GM12878 (cell line): Measurements from ENCODE around the gene COTL1. TPM values are rescaled to one million over a fixed set of nuclear protein-coding genes. Genes with fewer than 3 reads are reported as not detected.

Source experiments
- ATAC-seq: fragments of 200-7000 bp; cut with Tn5 transposase; 3 replicates; pipeline ENCODE4 v1.9.1; 2020; ENCODE audit warnings: mild to moderate bottlenecking, moderate library complexity
- BruUV-seq: library from RNA; stranded (reverse); fragments of 400-500 nt; replicated peaks from 2 replicates; lab custom pipeline; 2021; lab: Mats Ljungman, UMichigan
- CTCF ChIA-PET: fragments of 300-600 bp; sonication (Branson Sonifier 250); formaldehyde crosslinking; extraction: SDS; loops from one replicate; lab custom pipeline; 2021; ENCODE audit warnings: inconsistent platforms; lab: Yijun Ruan, JAX
- POLR2A ChIA-PET: fragments of 350-600 bp; formaldehyde crosslinking; extraction: SDS; loops from one replicate; lab custom pipeline; 2021; ENCODE audit warnings: inconsistent platforms; lab: Charles Lee
- RAD21 ChIA-PET: fragments of 300-600 bp; sonication (Branson Sonifier 250); formaldehyde crosslinking; loops from one replicate; lab custom pipeline; 2023; ENCODE audit warnings: antibody characterized with exemption; ENCODE audit not compliant: unreplicated experiment; lab: Charles Lee
- SMC1A ChIA-PET: fragments of 300-600 bp; sonication (Branson Sonifier 250); formaldehyde crosslinking; loops from one replicate; lab custom pipeline; 2023; ENCODE audit not compliant: unreplicated experiment, uncharacterized antibody; lab: Charles Lee
- DNase-seq: peaks from one replicate; pipeline ENCODE4 v3.0.0-alpha.2; 2011; ENCODE audit warnings: low read depth, low spot score
- FAIRE-seq: peaks from 3 replicates; lab custom pipeline; 2011; peaks lifted over from hg19 to GRCh38; lab: Jason Lieb, UNC
- H2AFZ ChIP-seq: 2 replicates; pipeline ENCODE4 v1.6.0; 2011; ENCODE audit warnings: low read depth, low read length, control low read depth; ENCODE audit not compliant: control insufficient read depth
- H3K27ac ChIP-seq: 2 replicates; pipeline ENCODE4 v1.5.1; 2011; ENCODE audit warnings: control low read depth; ENCODE audit not compliant: control insufficient read depth, insufficient read depth
- H3K27me3 ChIP-seq, 2 experiments: replicated peaks in 1 of 2; 2 replicates each; pipeline versions ENCODE4 v1.6.0 to v1.6.1; 2011; ENCODE audit warnings: low read length in 1 of 2; ENCODE audit not compliant: control insufficient read depth in 2 of 2, insufficient read depth in 2 of 2
- H3K36me3 ChIP-seq, 2 experiments: 2 replicates each; pipeline ENCODE4 v1.5.1; 2011; ENCODE audit warnings: low read length in 1 of 2; ENCODE audit not compliant: control insufficient read depth in 2 of 2, insufficient read depth in 2 of 2
- H3K4me1 ChIP-seq: 2 replicates; pipeline ENCODE4 v1.6.1; 2011; ENCODE audit warnings: mild to moderate bottlenecking, low read length, moderate library complexity, mixed read lengths; ENCODE audit not compliant: control insufficient read depth, insufficient read depth
- H3K4me2 ChIP-seq: 2 replicates; pipeline ENCODE4 v1.6.0; 2011; ENCODE audit warnings: control low read depth; ENCODE audit not compliant: control insufficient read depth, insufficient read depth
- H3K4me3 ChIP-seq: fragments of 200-600 bp; sonication (generic); 2 replicates; pipeline ENCODE4 v1.5.1; 2016
- H3K79me2 ChIP-seq: 2 replicates; pipeline ENCODE4 v1.6.0; 2011; ENCODE audit warnings: low read length; ENCODE audit not compliant: control insufficient read depth, insufficient read depth
- H3K9ac ChIP-seq: 2 replicates; pipeline ENCODE4 v1.8.0; 2011; ENCODE audit warnings: low read length, control low read depth, mixed read lengths; ENCODE audit not compliant: control insufficient read depth, insufficient read depth
- H3K9me3 ChIP-seq: replicated peaks from 3 replicates; pipeline ENCODE4 v1.5.1; 2011; ENCODE audit warnings: mild to moderate bottlenecking, low read length; ENCODE audit not compliant: control insufficient read depth, insufficient read depth
- H4K20me1 ChIP-seq: 2 replicates; pipeline ENCODE4 v1.6.0; 2011; ENCODE audit not compliant: control insufficient read depth, insufficient read depth
- IRF4 ChIP-seq: IDR thresholded peaks from 2 replicates; pipeline ENCODE4 v1.6.1; 2011; ENCODE audit warnings: low read depth, low read length
- STAT1 ChIP-seq: fragments of 450-650 bp; conservative IDR thresholded peaks from 2 replicates; pipeline ENCODE4 v1.6.1; 2014; ENCODE audit warnings: antibody characterized with exemption, mild to moderate bottlenecking
- YBX1 ChIP-seq: fragments of 450-650 bp; IDR thresholded peaks from 2 replicates; pipeline ENCODE4 v1.6.1; 2016; ENCODE audit warnings: antibody characterized with exemption
- ZBTB40 ChIP-seq: fragments of 450-650 bp; IDR thresholded peaks from 2 replicates; pipeline ENCODE4 v1.6.1; 2016; ENCODE audit warnings: mild to moderate bottlenecking, moderate library complexity, borderline replicate concordance
- ZNF687 ChIP-seq: fragments of 450-650 bp; IDR thresholded peaks from 2 replicates; pipeline ENCODE4 v1.6.1; 2017; ENCODE audit warnings: mild to moderate bottlenecking, moderate library complexity
- WGBS: methylation state at CpG from one replicate; pipeline ENCODE4 v1.1.6; 2016; ENCODE audit warnings: low lambda C conversion rate; ENCODE audit not compliant: insufficient replicate concordance, insufficient coverage; ENCODE audit errors: missing lambda C conversion rate; 5-methylcytosine and 5-hydroxymethylcytosine counted together
- in situ Hi-C: fragments of 300-500 bp; cut with MboI; formaldehyde crosslinking; loops from 9 replicates; pipeline ENCODE4 v1.14.3; 2018; ENCODE audit warnings: mixed read lengths
- intact Hi-C: fragments of 100-400 bp; cut with micrococcal nuclease; formaldehyde crosslinking; loops from one replicate; pipeline ENCODE4 v1.14.2; 2022; ENCODE audit not compliant: unreplicated experiment
- polyA plus RNA-seq, 11 experiments: library from polyadenylated mRNA; depleted of rRNA in 4 of 11; unstranded in 6 of 11; stranded (reverse) in 5 of 11; fragments of >200 nt; fragmentation: Nextera tagmentation in 4 of 11; fragmentation: Illumina TruSeq in 1 of 11; extraction: Ambion mirVana in 4 of 11; extraction: Trizol in 1 of 11; gene quantifications; 1 replicate in 1 of 11; 2 replicates in 10 of 11; pipeline versions ENCODE4 v1.2.1 to v1.2.3, GENCODE V29; 2011 to 2016; ENCODE audit warnings: inconsistent platforms in 2 of 11, missing spikeins in 2 of 11, low read depth in 1 of 11
- total RNA-seq, 4 experiments: library from RNA; depleted of rRNA in 3 of 4; stranded (reverse); fragments of >200 nt in 3 of 4; fragmentation: Illumina TruSeq in 1 of 4; extraction: Trizol in 1 of 4; gene quantifications; 2 replicates each; pipeline versions ENCODE4 v1.2.1 to v1.2.3, GENCODE V29; 2013 to 2021

COTL1 gene
- total and polyA plus RNA-seq, 10 of the 15 experiments (the other 5 are each of a cell fraction or from before 2014, with no cell fraction given): 140 to 894 (median 330) TPM

DNA sequence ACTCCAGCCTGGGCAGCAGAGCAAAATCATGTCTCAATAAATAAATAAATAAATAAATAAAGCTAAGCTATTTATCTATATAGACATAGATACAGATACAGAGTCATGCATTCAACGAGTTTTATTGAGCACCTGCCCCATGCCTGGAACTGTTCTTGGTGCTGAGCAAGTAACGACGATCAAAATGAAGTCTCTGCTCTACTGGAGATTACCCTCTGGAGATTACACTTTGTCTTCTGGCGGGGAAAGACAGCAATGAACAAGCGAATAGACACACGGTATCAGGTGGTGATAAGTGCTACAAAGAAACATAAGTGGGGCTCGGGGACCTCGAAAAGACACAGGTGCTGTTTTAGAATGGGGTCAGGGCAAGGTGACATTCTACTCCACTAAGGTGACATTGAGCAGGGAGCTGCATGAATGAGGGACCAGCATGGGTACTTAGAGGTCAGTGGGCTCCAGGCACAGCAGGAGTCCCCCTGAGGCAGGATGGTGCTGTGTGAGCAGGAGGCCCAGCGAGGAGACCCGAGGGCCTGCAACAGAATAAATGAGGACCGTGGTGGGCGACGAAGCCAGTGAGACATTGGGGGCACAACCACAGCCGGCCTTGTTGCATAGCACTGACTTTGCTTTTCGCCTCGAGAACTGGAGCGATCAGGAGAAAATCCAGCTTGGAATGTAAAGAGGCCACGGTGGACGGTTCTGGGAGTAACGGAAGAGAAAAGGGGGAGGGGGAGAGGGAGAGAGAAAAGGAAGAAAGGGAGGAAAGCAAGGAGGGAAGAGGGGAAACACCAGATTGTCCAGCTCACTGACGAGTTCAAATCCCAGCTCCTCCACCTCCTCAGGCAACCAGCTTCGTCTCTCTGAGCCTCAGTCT lies 71.0 kb downstream of the COTL1 start:
- H3K9ac ChIP-seq: no peak overlapping the region
- H3K4me1 ChIP-seq: peaks cover 6% of the 10 kb centered on the region
- H3K27me3 ChIP-seq: peaks cover 0 to 2% of the 10 kb centered on the region in 2 experiments; a peak in 1 of 4 replicates
- H4K20me1 ChIP-seq: no peaks in the 10 kb centered on the region
- FAIRE-seq: no peak
- H3K79me2 ChIP-seq: no peaks in the 10 kb centered on the region
- 68% methylated on average over 22 of the region's 22 CpGs for WGBS
- H3K36me3 ChIP-seq: no peaks in the 10 kb centered on the region
- no peak overlapping the region for H3K27ac ChIP-seq
- no peak overlapping the region for H3K4me2 ChIP-seq
- BruUV-seq: no TSS peak
- no peak for TF ChIP-seq YBX1
- TF ChIP-seq IRF4: no peak
- no peak for TF ChIP-seq ZBTB40
- TF ChIP-seq STAT1: no peak
- TF ChIP-seq ZNF687: no peak
- in situ Hi-C loops: no loop called here
- intact Hi-C loops: no loop called here
- ATAC-seq: no peak
- ChIA-PET POLR2A (interaction anchor here (0.9 kb wide), 1 partner anchor 33 kb away, joined by 3 read pairs; no protein-coding TSS in a partner anchor), RAD21 (no interaction called here), SMC1A (interaction anchor here (0.6 kb wide), 1 partner anchor 14 kb away, joined by 3 read pairs; no protein-coding TSS in a partner anchor), CTCF (no interaction called here)
- DNase-seq: no peak
- no peak overlapping the region for H2AFZ ChIP-seq
- no peak overlapping the region for H3K4me3 ChIP-seq
- H3K9me3 ChIP-seq: no peaks in the 10 kb centered on the region
